Karpas-422 (cell line): ENCODE measurements around the gene DNPEP. TPM values are rescaled to one million over a fixed set of nuclear protein-coding genes. Genes with fewer than 3 reads are reported as not detected.

Experiments
- DNase-seq: peaks from one replicate; pipeline ENCODE4 v3.0.0-alpha.2; 2015
- H2AFZ ChIP-seq: fragments of 200-600 bp; sonication (generic); 2 replicates; pipeline ENCODE4 v1.6.1; 2014; ENCODE audit warnings: antibody characterized with exemption, low read length, mixed read lengths
- H3K27ac ChIP-seq: fragments of 200-600 bp; sonication (generic); 2 replicates; pipeline ENCODE4 v1.5.1; 2014; ENCODE audit warnings: mild to moderate bottlenecking, low read length, moderate library complexity
- H3K27me3 ChIP-seq: fragments of 200-600 bp; sonication (generic); 2 replicates; pipeline ENCODE4 v1.6.1; 2014; ENCODE audit warnings: low read length, mixed read lengths
- H3K36me3 ChIP-seq: fragments of 200-600 bp; sonication (generic); 2 replicates; pipeline ENCODE4 v1.6.1; 2014; ENCODE audit warnings: low read length, mixed read lengths; ENCODE audit not compliant: insufficient read depth
- H3K4me1 ChIP-seq: fragments of 200-600 bp; sonication (generic); 2 replicates; pipeline ENCODE4 v1.6.1; 2014; ENCODE audit warnings: mild to moderate bottlenecking, low read length, mixed read lengths
- H3K4me2 ChIP-seq: fragments of 200-600 bp; sonication (generic); 2 replicates; pipeline ENCODE4 v1.6.1; 2014; ENCODE audit warnings: low read length, low read depth, mild to moderate bottlenecking; ENCODE audit not compliant: poor library complexity, severe bottlenecking
- H3K4me3 ChIP-seq: fragments of 200-600 bp; sonication (generic); 2 replicates; pipeline ENCODE4 v1.5.1; 2014; ENCODE audit warnings: mild to moderate bottlenecking, antibody characterized with exemption, low read length, mixed read lengths
- H3K79me2 ChIP-seq: fragments of 200-600 bp; sonication (generic); 2 replicates; pipeline ENCODE4 v1.6.1; 2014; ENCODE audit warnings: mild to moderate bottlenecking, low read length, mixed read lengths
- H3K9ac ChIP-seq: fragments of 200-600 bp; sonication (generic); 2 replicates; pipeline ENCODE4 v1.6.0; 2014; ENCODE audit warnings: low read length
- H3K9me2 ChIP-seq: fragments of 200-600 bp; sonication (generic), shearing (Covaris generic); replicated peaks from 2 replicates; pipeline ENCODE4 v1.6.0; 2014; ENCODE audit warnings: mild to moderate bottlenecking, low read length, moderate library complexity; ENCODE audit not compliant: insufficient read depth
- H3K9me3 ChIP-seq: fragments of 300-700, 200-600 bp; sonication (generic); 2 replicates; pipeline ENCODE4 v1.6.1; 2014; ENCODE audit warnings: low read length, mixed read lengths
- H4K20me1 ChIP-seq: fragments of 200-600 bp; sonication (generic); 2 replicates; pipeline ENCODE4 v1.6.1; 2014; ENCODE audit warnings: mild to moderate bottlenecking, antibody characterized with exemption, low read length, low read depth; ENCODE audit not compliant: insufficient read depth
- total RNA-seq: library from RNA; depleted of rRNA; stranded (reverse); fragments of >200 nt; shearing (Covaris generic); gene quantifications from 2 replicates; pipeline ENCODE4 v1.2.3, GENCODE V29; 2014; ENCODE audit warnings: low replicate concordance

DNPEP gene
- total RNA-seq, 1 experiment from 2014 or later: 77.9 TPM

- no peaks in the 10 kb centered on the region for H3K9me3 ChIP-seq
- H3K27ac ChIP-seq: peak overlapping the region; percentile 34; the same call in 1 of the 2 replicates
- H3K9me2 ChIP-seq: no peaks in the 10 kb centered on the region
- DNase-seq: peak; percentile 38
- H3K4me3 ChIP-seq: peak overlapping the region; percentile 79
- H3K36me3 ChIP-seq: 0 out of 2 replicates have a peak, but pooled peaks cover 4% of the 10 kb centered on the region
- H2AFZ ChIP-seq: peak overlapping the region; percentile 65; the same call in 1 of the 2 replicates
- peaks cover 15% of the 10 kb centered on the region for H3K4me1 ChIP-seq
- peaks cover 8% of the 10 kb centered on the region for H3K79me2 ChIP-seq
- peak overlapping the region; percentile 79 for H3K9ac ChIP-seq
- no peaks in the 10 kb centered on the region for H4K20me1 ChIP-seq
- H3K4me2 ChIP-seq: peak overlapping the region; percentile 85
- no peaks in the 10 kb centered on the region for H3K27me3 ChIP-seq
Observed at GRCh38 chr2:219386532-219387280, 1.0 kb downstream of the DNPEP start.

- Histone ChIP-seq H4K20me1 (no peaks in the 10 kb centered on the region), H3K9me2 (no peaks in the 10 kb centered on the region), H3K4me1 (peaks cover 15% of the 10 kb centered on the region), H3K4me3 (no peak overlapping the region), H3K27me3 (no peaks in the 10 kb centered on the region), H3K27ac (no peak overlapping the region), H3K36me3 (0 out of 2 replicates have a peak, but pooled peaks cover 4% of the 10 kb centered on the region), H3K79me2 (peaks cover 8% of the 10 kb centered on the region), H2AFZ (no peak overlapping the region), H3K9me3 (no peaks in the 10 kb centered on the region), H3K4me2 (peak overlapping the region; percentile 85), H3K9ac (no peak overlapping the region)
- peak; percentile 35 for DNase-seq
Observed at GRCh38 chr2:219385958-219386520, 1.7 kb downstream of the DNPEP start.

- H3K79me2 ChIP-seq: peaks cover 8% of the 10 kb centered on the region
- H2AFZ ChIP-seq: no peak overlapping the region
- H3K4me2 ChIP-seq: no peak overlapping the region
- no peaks in the 10 kb centered on the region for H3K9me2 ChIP-seq
- no peak overlapping the region for H3K4me3 ChIP-seq
- peak; percentile 14 for DNase-seq
- no peaks in the 10 kb centered on the region for H3K27me3 ChIP-seq
- H3K4me1 ChIP-seq: peaks cover 15% of the 10 kb centered on the region
- no peaks in the 10 kb centered on the region for H3K9me3 ChIP-seq
- H3K36me3 ChIP-seq: 0 out of 2 replicates have a peak, but pooled peaks cover 4% of the 10 kb centered on the region
- no peaks in the 10 kb centered on the region for H4K20me1 ChIP-seq
- H3K9ac ChIP-seq: no peak overlapping the region
- H3K27ac ChIP-seq: no peak overlapping the region
Observed at GRCh38 chr2:219384859-219385258, 2.9 kb downstream of the DNPEP start.

- no peak overlapping the region for H3K9ac ChIP-seq
- no peaks in the 10 kb centered on the region for H3K9me3 ChIP-seq
- no peaks in the 10 kb centered on the region for H4K20me1 ChIP-seq
- no peak overlapping the region for H3K4me3 ChIP-seq
- H2AFZ ChIP-seq: no peak overlapping the region
- peaks cover 8% of the 10 kb centered on the region for H3K79me2 ChIP-seq
- peaks cover 15% of the 10 kb centered on the region for H3K4me1 ChIP-seq
- 0 out of 2 replicates have a peak, but pooled peaks cover 4% of the 10 kb centered on the region for H3K36me3 ChIP-seq
- H3K4me2 ChIP-seq: no peak overlapping the region
- no peaks in the 10 kb centered on the region for H3K9me2 ChIP-seq
- no peak overlapping the region for H3K27ac ChIP-seq
- DNase-seq: peak; percentile 41
- H3K27me3 ChIP-seq: no peaks in the 10 kb centered on the region
Observed at GRCh38 chr2:219384083-219384713, 3.5 kb downstream of the DNPEP start.

- Histone ChIP-seq H3K79me2 (peaks cover under 1% of the 10 kb centered on the region), H3K27me3 (no peaks in the 10 kb centered on the region), H3K27ac (no peak overlapping the region), H3K4me2 (no peak overlapping the region), H3K36me3 (0 out of 2 replicates have a peak, but pooled peaks cover 4% of the 10 kb centered on the region), H3K4me1 (peaks cover under 1% of the 10 kb centered on the region), H4K20me1 (no peaks in the 10 kb centered on the region), H3K9ac (no peak overlapping the region), H3K4me3 (no peak overlapping the region), H3K9me2 (no peaks in the 10 kb centered on the region), H2AFZ (no peak overlapping the region), H3K9me3 (no peaks in the 10 kb centered on the region)
- peak; percentile 0 for DNase-seq
Observed at GRCh38 chr2:219381448-219381847, 6.3 kb downstream of the DNPEP start.

GRCh38 chr2:219380926-219381325 lies 6.8 kb downstream of the DNPEP start:
- Histone ChIP-seq H3K4me3 (no peak overlapping the region), H3K27me3 (no peaks in the 10 kb centered on the region), H2AFZ (no peak overlapping the region), H3K4me2 (no peak overlapping the region), H3K4me1 (no peaks in the 10 kb centered on the region), H3K36me3 (0 out of 2 replicates have a peak, but pooled peaks cover 4% of the 10 kb centered on the region), H3K27ac (no peak overlapping the region), H3K9me3 (no peaks in the 10 kb centered on the region), H3K9ac (no peak overlapping the region), H3K79me2 (no peaks in the 10 kb centered on the region), H3K9me2 (no peaks in the 10 kb centered on the region), H4K20me1 (no peaks in the 10 kb centered on the region)
- DNase-seq: peak; percentile 23

- H3K9ac ChIP-seq: no peak overlapping the region
- H3K4me2 ChIP-seq: no peak overlapping the region
- DNase-seq: peak; percentile 31
- H2AFZ ChIP-seq: no peak overlapping the region
- no peak overlapping the region for H3K27ac ChIP-seq
- no peaks in the 10 kb centered on the region for H3K9me2 ChIP-seq
- 0 out of 2 replicates have a peak, but pooled peaks cover 3% of the 10 kb centered on the region for H3K36me3 ChIP-seq
- H3K4me1 ChIP-seq: no peaks in the 10 kb centered on the region
- no peaks in the 10 kb centered on the region for H3K27me3 ChIP-seq
- H3K79me2 ChIP-seq: no peaks in the 10 kb centered on the region
- no peaks in the 10 kb centered on the region for H3K9me3 ChIP-seq
- no peak overlapping the region for H3K4me3 ChIP-seq
- H4K20me1 ChIP-seq: no peaks in the 10 kb centered on the region
Observed at GRCh38 chr2:219378163-219378851, 9.4 kb downstream of the DNPEP start.
